Activated CD8-positive, alpha-beta memory T cell treated with anti-CD3 and anti-CD28 coated beads for 48 hours (primary cell): Measurements from ENCODE around the gene AGAP1.

Source experiments
- DNase-seq, 3 experiments: peaks; one replicate each; pipeline ENCODE4 v3.0.0-alpha.2; 2020; ENCODE audit warnings: low read depth in 2 of 3, low spot score in 2 of 3

Gene AGAP1

DNA sequence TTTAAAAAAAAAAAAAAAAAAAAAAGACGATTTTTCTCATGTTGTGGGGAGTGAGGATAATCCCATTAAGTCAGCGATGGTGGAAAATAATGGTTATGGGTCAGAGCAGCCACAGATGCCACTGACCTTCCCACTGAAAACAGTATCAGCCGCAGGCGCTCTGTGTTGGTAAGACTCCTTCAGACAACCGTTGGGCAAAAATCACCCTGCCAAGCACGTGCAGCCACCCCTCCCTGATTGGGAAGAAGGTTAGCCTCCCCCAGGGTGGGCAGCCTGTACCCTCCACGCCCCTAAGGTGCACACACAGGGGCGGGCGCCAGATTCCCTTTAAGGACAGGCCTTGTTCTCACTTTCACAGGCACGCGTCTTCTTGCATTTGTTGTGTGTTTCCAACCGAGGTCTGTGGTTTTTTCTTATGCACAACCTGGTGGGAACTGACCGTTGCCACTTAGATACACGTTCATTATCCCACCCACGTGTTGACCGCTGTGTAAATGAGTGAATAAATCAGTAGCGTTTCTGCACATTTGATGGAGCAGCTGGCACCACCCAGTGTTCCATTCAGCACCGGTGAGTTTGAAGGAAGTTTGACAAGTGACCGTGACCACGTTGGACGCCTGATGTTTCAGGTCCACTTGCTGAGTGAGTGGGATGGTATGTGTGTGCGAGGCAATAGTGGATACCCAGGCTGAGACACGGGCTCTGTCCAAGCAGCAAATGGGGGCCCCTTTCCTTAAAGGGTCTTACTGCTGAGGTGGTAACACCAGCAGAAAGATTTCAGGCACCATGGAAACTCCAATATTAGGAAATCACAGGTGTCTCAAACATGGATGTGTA is 476.6 kb downstream of the AGAP1 start:
- DNase-seq: no peak

DNA sequence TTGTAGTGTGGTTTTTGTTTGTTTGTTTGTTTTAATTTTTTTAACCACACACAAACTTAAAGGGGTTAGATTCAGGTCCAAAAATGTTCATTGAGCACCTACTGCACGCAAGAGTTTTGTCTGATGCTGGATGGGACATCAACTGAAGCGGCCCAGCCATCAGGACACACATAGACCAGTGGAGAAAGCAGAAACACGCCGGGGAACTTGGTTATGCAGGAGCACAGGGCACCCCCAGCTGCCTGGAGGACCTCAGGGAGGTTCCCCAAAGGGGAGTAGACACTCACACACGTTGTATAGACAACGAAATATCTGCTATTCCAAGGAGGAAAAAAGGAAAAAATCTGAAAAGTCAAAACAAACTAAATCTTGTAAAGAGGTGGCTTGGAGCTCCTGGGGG is 482.7 kb downstream of the AGAP1 start:
- DNase-seq: no peak

DNA sequence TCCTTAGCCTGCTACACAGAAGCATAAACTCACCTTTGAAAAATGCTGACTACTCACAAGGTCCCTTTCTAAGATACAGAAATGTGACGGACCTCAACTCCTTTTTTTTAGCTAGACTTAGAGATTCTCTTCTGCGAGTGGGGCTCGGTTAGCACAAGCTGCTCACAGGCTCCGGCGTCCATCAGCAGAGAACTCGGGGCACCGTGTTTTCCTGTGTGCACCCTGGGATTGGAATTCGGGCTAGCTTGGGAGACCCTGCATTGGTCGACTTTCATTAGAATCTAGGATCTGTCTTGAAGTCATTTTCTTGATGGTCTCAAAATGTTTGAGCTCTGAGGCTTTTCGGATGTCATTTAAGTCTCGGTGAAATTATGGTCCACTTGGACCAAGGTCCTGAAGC is 483.1 kb downstream of the AGAP1 start:
- DNase-seq: no peak

DNA sequence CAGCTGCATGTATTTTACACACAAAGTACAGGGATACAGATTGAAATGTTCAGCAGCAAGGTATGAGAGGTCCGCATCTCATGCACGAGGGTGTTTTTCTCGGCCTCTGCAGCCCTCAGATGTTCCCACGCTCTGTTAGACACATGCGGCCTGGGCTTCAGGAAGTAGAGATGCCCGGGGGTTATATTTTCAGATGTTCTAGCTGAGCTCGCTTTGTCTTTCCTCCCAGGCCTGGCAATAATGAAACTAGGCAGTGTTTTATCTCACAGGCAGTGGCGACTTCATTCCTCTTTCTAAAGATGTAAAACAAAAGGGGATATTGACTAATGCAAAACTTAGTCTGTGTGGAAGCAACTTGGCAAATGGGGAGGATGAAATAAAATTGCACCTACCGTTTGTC is 483.6 kb downstream of the AGAP1 start:
- no peak for DNase-seq

DNA sequence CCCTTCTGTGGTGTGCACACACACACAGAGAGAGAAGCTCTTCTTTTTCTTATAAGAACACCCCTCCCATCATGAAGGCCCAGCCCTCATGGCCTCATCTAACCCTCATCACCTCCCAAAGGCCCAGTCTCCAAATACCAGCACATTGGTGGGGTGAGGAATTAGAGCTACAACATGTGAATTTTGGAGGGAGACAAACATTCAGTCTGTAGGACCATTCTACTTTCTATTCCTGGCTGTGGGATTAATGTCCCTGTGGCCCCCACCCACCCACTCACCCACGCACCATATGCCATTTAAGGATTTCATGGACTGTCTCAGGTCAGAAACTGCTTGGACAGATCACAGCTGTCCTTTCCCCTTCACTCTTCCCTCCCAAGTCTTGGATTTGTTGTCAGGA is 484.2 kb downstream of the AGAP1 start:
- DNase-seq: no peak

DNA sequence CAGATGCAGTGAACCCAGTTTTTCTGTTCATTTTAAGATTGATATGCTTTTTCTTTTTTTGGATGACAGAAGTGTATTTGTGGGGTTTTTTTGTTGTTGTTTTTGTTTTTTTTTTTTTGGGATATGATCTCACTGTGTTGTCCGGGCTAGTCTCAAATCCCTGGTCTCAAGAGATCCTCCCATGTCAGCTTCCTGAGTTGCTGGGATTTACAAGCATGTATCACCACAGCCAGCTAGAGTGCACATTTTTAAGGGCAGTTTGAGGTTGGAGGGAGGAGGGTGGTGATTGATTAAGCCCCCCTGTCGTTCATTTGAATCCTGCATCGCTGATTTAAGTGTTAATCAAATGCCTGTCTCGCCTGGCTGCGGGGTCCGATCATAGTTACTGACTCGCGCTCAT is 485.2 kb downstream of the AGAP1 start:
- DNase-seq: no peak

DNA sequence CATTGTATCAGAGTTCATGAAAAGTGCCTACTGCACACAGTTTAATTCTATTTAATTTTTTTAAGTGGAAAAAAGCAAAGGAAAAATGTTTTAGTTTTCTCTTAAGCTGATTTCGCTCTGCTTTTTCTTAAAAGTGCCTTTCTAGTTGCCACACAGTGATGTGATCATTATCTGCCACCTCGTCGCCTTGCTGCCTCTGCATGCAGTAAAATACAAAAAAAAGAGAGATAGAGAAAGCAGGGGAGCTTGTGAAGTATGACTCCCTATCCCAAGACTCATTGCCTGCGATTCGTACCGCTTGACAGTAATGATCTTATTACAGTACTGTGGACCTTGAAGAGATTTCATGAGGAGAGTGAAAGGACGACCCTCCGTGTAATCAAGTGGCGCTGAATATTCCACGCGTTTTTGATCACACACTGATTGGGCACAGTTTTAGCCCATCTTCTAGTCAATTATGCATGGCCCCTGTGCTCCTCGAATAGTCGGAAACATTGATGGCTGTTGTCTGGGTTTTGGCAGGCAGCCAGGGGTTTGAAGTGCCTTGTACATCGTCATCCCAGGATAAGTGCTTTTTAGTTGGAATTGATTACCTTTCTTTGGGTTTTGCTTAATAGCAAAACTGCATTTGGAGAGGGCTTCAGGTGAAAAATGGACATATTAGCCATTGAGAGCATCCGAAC is 486.1 kb downstream of the AGAP1 start:
- no peak for DNase-seq

DNA sequence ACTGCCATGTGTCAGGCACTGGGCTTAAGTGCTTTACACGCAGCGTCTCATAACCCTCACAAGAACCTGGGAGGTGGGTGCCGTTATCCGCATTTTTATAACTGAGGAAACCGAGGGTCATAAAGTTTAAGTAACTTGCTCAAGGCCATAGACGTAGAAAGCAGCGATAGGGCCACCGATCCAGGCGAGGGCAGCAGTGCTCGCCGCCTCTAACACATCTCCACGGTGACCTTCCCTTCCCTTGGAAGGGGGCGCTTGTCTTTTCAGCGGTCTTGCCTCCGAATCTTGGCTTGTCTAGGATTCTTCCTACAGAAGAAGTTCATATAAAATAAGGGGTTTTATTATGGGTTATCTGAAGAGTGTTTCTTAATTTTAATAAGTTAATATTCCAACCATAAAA is 487.8 kb downstream of the AGAP1 start:
- DNase-seq: no peak

DNA sequence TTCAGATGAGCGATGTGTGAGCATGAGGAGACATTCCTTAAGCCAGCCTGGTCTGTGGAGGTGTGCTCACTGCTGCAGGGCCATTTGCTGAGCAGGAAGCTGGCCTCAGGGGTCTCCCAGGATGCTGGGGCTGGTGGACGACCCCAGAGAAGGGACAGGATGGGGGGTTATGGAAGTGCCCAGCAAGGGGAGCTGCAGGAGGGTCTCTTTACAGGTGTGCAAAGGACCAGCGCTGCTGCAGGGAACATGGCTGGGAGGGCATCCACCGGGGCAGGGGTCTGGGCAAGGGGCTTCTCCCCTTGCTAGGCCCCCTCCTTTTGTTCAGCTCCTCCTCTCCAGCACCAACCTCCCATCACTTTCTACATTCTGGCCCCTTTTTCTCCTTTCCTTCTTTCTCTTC is 489.2 kb downstream of the AGAP1 start:
- DNase-seq: no peak

DNA sequence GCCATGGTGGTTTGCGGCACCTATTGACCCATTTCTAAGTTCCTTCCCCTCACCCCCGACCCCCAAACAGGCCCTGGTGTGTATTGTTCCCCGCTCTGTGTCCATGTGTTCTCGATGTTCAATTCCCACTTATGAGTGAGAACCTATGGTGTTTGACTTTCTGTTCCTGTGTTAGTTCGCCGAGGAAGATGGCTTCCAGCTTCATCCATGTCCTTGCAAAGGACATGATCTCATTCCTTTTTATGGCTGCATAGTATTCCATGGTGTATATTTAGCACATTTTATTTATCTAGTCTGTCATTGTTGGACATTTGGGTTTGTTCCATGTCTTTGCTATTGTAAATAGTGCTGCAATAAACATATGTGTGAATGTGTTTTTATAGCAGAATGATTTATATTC is 490.7 kb downstream of the AGAP1 start:
- no peak for DNase-seq

DNA sequence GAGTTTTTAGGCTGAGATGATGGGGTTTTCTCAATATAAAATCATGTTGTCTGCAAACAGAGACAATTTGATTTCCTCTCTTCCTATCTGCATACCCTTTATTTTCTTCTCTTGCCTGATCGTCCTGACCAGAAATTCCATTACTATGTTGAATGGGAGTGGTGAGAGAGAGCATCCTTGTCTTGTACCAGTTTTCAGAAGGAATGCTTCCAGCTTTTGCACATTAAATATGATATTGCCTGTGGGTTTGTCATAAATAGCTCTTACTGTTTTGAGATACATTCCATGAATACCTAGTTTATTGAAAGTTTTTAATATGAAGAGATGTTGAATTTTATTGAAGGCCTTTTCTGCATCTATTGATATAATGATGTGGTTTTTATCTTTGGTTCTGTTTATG is 492.5 kb downstream of the AGAP1 start:
- DNase-seq: no peak

DNA sequence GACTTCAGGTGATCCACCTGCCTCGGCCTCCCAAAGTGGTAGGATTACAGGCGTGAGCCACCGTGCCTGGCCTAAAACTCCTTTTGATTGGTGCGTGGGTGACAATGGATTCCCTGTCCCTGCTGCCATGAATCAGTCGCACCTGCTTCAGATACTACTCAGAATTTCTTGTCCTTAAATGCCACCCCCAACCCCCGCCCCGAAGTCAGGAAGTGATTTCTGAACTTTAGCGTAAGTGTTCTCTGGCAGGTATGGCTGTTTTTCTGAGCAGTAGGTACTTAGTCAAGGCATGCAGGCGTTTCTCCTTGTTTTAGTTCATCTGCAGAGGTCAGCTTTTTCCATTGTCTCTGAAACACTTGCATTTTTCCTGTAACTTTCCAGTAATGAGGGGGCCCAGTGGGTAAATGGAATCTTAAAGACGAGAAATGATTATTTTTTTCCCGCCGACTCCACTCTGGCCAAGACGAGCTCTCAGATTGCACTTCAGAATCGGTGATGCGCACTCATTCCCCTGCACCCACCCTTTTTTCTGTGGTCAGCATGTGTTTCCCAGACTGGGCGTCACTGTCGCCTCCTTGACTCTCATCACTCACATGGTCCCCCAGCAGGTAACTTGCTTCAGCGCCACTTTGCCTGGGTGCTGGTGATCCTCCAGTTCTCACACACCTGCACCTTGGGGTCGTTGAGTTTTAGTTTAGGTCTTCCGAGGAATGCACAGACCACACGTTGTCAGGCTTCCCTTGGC is 494.6 kb downstream of the AGAP1 start:
- DNase-seq: no peak

DNA sequence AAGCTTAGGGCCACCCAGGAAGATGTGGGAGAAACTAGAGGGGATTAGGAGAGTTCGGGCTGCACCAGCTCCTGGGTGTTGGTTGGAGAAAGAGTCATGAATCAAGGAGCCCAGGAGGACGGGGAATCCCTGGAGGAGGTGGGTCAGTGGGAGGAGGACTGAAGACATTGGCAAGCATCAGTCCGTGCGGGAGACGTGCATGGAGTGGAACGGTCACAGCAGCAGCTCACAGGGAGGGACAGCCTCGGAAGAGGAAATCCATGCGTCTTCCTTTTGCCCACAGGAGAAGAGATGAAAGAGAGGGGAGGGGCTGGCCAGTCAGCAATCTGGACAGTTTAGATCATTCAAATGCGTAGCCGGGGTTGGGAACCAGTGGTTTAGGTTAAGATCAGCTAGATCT is 495.7 kb downstream of the AGAP1 start:
- DNase-seq: no peak

DNA sequence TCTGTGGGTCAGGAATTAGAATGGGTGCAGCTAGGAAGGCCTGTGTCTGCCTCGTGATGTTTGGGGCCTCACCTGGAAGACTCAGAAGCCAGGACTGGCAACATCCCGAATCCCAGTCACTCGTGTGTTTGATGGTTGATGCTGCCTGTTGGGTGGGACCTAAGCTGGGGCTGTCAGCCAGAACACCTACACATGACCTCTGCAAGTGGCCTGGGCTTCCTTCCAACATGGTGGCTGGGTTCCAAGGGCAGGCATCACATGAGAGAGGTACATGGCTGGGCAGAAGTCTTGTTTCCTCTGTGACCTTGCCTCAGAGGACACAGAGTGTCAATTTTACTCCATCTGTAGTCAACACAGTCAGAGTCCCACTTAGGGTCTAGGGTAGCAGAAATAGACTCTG is 496.5 kb downstream of the AGAP1 start:
- DNase-seq: no peak

DNA sequence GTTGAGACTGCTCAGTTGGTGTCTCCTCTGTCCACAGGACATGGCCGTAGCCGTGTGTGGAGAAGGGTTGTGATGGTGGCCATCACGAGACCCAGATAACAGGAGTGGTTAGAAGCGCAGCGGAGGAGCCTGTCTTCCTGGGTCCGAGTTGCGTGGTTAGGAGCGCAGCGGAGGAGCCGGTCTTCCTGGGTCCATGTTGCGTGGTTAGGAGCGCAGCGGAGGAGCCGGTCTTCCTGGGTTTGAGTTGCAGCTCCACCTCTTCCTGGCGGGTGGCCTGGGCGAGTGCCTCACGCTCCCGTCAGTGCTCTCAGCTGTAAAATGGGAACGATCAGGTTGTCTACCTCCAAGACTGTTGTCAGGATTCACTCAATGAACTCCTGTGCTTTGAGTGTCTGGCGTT is 498.2 kb downstream of the AGAP1 start:
- DNase-seq: no peak

DNA sequence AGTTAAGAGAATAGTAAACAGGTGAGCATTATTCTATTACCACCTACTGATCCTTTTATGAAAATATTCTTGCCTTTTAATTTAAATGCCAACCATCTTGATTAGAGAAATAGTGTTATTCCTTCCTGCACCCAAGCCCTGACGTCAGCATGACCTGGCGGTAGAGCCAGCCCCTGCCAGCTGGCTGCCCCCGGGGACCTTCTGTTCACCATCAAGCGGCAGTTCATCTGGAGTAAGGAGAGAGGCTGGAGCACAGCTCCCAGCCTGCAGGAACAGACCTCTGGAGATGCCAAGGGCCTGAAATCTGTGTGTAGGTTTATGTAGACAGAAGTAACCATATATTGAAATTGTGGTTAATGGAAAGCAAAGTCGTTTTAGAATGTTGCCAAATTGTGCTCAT is 502.6 kb downstream of the AGAP1 start:
- no peak for DNase-seq

DNA sequence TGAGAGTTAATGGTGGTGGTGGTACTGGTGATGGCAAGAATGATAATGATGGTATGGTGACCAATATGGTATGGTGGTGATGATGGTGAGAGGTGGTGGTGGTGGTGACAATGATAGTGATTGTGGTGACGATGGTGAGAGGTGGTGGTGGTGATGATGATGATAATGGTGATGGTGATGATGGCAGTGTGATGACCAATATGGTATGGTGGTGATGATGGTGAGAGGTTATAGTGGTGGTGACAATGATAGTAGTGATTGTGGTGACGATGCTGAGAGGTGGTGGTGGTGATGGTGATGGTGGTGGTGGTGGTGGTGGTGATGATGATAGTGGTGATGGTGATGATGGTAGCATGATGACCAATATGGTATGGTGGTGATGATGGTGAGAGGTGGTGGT is 505.2 kb downstream of the AGAP1 start:
- DNase-seq: no peak

DNA sequence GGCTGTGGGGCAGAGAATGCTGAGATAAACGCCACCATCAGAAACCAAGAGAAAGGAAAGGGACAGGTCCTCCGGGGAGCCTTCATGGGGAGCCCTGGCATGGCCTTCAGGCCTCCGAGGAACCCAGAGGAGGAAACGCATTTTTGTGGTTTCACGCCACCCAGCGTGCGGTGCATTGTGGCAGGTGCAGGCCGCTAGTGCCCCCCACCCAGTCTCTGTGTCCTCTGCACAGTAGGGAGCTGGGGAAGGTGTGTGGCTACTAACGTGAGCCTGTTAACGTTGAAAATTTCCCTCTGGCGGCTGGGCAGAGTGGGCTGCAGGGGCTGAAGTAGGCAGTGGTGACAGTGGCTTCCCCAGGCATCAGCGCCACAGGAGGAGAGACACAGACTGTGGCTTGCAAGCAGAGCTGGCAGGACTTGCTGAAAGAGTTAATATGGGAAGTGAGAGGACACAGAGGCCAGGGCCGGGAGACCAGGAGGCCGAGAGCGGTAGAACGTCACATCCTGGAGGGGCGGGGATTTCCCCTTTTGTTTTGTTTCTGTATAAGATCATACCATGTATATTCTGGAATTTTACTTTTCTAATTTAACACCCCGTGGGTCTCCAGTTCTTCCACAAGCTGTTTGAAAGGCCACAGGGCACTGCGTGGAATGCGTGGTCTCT is 507.5 kb downstream of the AGAP1 start:
- no peak for DNase-seq

DNA sequence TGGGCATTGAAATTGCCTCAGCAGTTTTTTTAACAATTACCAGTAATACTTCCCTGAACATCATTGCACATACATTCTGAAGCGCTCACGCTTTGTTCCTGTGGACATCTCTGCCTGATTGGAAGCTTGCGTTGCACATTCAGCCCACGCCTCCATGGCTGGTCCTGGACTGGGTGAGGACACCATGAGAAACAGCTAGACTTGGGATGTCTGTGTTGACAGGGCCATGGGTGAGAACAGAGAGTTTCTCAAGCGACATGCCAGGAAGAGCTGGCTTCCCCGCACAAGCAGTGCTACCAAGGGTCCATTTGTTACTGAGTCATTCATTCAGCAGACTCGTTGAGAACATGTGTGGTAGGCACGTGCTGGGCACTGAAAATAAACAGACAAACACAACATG is 508.0 kb downstream of the AGAP1 start:
- DNase-seq: no peak

DNA sequence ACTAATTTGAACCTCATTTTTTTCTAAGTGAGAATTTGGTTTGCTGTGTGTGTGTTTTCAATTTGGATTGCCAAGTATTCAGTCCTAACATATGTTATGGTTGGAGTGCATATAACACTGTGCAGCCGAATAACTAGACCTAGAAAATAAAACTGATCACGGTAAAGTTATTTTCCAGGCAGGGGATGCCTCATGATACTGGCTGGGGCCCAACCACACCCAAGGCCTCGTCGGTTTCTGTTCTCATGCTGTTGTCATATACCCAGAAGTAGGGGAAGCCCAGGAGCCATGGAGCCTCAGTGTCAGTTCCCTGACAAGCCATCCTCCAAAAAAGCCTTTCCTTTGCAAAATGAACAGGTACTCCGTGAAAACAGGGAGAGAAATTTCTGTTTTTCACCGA is 514.2 kb downstream of the AGAP1 start:
- no peak for DNase-seq

DNA sequence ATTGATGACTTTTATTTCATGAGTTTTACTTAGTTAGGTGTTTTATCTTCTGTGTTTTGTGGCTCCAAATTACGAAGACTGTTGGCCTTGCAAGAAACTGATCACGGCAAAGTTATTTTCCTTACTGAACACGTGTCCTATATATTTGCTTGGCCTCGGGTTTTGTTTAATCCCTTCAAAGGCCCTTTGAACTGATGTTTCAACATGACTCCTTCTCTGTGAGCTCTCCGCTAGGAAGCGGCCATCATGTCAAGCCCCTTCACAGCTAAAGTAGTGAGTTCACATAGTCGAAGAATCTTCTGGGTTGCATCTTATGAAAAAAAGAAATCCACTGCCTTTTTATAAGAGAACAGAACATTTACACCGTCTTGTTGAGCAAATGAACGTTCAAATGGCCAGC is 515.0 kb downstream of the AGAP1 start:
- no peak for DNase-seq
